Body of pancreas (tissue), 4 donors: ENCODE measurements around the gene OPRD1. TPM values are rescaled to one million over a fixed set of nuclear protein-coding genes. Genes with fewer than 3 reads are reported as not detected.

ENCODE experiments used
- ATAC-seq: fragments of 150-250 bp; one replicate; pipeline ENCODE4 v1.9.1; 2016
- DNase-seq, 4 donors: peaks; one replicate each; pipeline ENCODE4 v3.0.0-alpha.2; 2019
- H3K27ac ChIP-seq, 4 donors: fragments of 200-600 bp; sonication (generic); 1 replicate in 3 of 4; 2 replicates in 1 of 4; pipeline versions ENCODE4 v1.5.1 to v1.6.1; 2016 to 2019; ENCODE audit warnings: mild to moderate bottlenecking in 1 of 4, mixed read lengths in 1 of 4, moderate library complexity in 1 of 4
- H3K27me3 ChIP-seq, 2 donors: fragments of 200-600 bp; sonication (generic); one replicate each; pipeline ENCODE4 v1.6.0; 2016; ENCODE audit warnings: mild to moderate bottlenecking in 1 of 2
- H3K36me3 ChIP-seq, 2 donors: fragments of 200-600 bp; sonication (generic); replicated peaks in 1 of 2; 2 replicates each; pipeline ENCODE4 v1.5.1; 2016; ENCODE audit warnings: low read depth in 2 of 2; ENCODE audit not compliant: insufficient read depth in 1 of 2
- H3K4me1 ChIP-seq: fragments of 200-600 bp; sonication (generic); one replicate; pipeline ENCODE4 v1.6.0; 2016
- H3K4me3 ChIP-seq, 2 donors: fragments of 200-600 bp; sonication (generic); 1 replicate in 1 of 2; 2 replicates in 1 of 2; pipeline ENCODE4 v1.5.1; 2016 to 2019
- H3K9me3 ChIP-seq, 3 donors: fragments of 200-600 bp; sonication (generic); 1 replicate in 2 of 3; 2 replicates in 1 of 3; pipeline ENCODE4 v1.5.1; 2016
- POLR2A ChIP-seq, 3 donors: fragments of 450-650 bp; IDR thresholded peaks; one replicate each; pipeline ENCODE4 v1.6.1; 2016; ENCODE audit warnings: antibody characterized with exemption in 3 of 3, mild to moderate bottlenecking in 2 of 3
- WGBS, 2 donors: methylation state at CpG; one replicate each; pipeline ENCODE4 v1.1.5; 2017; 5-methylcytosine and 5-hydroxymethylcytosine counted together
- intact Hi-C: fragments of 100-400 bp; cut with DNase I; formaldehyde crosslinking; loops from one replicate; pipeline ENCODE4 v1.15.1; 2023
- total RNA-seq, 2 donors: library from RNA; depleted of rRNA; stranded (reverse); fragments of >200 nt; gene quantifications; one replicate each; pipeline ENCODE4 v1.1.0, GENCODE V29; 2016
- TF ChIP-seq, protein P1 (sequence below), 7 experiments: fragments of 450-650 bp in 4 of 7; fragments of 200-600 bp in 3 of 7; sonication (generic) in 3 of 7; IDR thresholded peaks; one replicate each; pipeline ENCODE4 v1.5.1; 2016 to 2019; ENCODE audit warnings: antibody characterized with exemption in 7 of 7

The OPRD1 gene
- total RNA-seq, 2 donors from 2014 or later, result 0.66 TPM; not detected in 1

DNA sequence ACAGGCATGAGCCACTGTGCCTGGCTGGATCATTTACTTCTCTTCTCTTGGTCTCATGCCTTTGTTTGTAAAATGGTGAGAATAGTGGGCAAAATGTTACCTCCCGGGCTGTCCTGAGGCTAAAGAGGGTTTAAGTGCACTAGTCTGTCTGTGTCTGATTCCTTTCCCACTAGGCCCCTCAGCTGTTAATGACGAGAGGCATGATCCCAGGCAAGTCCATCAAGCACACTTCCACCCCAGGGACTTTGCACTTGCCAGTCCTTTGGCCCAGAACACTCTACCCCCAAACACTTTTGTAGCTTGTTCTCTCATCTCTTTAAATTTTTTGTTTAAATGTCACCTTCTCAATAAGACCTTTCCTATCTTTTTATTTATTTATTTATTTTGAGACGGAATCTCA, 88.6 kb downstream of the OPRD1 start:
- WGBS, 2 donors, result 91 to 95% methylated on average over 3 of the region's 3 CpGs
- Histone ChIP-seq H3K9me3 (no peaks in the 10 kb centered on the region), H3K27me3 (no peaks in the 10 kb centered on the region), H3K36me3 (no peaks in the 10 kb centered on the region), H3K4me1 (peaks cover 10% of the 10 kb centered on the region), H3K27ac (no peak overlapping the region), H3K4me3 (no peak overlapping the region)
- intact Hi-C loops, result no loop called here
- ATAC-seq, result no peak
- TF ChIP-seq, protein P1, sequence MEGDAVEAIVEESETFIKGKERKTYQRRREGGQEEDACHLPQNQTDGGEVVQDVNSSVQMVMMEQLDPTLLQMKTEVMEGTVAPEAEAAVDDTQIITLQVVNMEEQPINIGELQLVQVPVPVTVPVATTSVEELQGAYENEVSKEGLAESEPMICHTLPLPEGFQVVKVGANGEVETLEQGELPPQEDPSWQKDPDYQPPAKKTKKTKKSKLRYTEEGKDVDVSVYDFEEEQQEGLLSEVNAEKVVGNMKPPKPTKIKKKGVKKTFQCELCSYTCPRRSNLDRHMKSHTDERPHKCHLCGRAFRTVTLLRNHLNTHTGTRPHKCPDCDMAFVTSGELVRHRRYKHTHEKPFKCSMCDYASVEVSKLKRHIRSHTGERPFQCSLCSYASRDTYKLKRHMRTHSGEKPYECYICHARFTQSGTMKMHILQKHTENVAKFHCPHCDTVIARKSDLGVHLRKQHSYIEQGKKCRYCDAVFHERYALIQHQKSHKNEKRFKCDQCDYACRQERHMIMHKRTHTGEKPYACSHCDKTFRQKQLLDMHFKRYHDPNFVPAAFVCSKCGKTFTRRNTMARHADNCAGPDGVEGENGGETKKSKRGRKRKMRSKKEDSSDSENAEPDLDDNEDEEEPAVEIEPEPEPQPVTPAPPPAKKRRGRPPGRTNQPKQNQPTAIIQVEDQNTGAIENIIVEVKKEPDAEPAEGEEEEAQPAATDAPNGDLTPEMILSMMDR (IDR thresholded peaks at IDR 0.05), result no peak
- no peak for TF ChIP-seq POLR2A (IDR thresholded peaks at IDR 0.05)
- DNase-seq, result no peak

DNA sequence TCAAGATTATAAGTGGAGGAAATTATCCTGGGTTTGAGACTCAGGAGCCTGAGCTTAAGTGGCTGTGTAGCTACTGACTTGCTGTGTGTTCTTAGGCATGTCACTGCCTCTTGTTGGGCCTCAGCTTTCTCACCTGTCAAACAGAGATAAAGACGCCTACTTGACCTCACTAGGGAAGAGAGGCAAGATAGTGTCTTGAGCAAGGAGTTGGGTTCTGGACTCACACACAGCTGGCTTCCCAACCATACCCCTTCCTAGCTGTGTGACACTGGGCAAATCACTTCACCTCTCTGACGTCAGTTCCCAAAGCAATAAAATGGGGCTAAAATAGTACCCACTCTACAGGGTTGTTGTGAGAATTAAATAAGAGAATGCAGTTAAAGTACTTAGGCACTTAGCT, 90.8 kb downstream of the OPRD1 start:
- H3K36me3 ChIP-seq, result no peaks in the 10 kb centered on the region
- no peak overlapping the region for H3K27ac ChIP-seq
- no peak overlapping the region for H3K4me3 ChIP-seq
- DNase-seq (no peak), ATAC-seq (no peak)
- no peaks in the 10 kb centered on the region for H3K9me3 ChIP-seq
- no peaks in the 10 kb centered on the region for H3K27me3 ChIP-seq
- no peak for TF ChIP-seq POLR2A (IDR thresholded peaks at IDR 0.05)
- TF ChIP-seq, protein P1 (IDR thresholded peaks at IDR 0.05), result no peak
- peaks cover 10% of the 10 kb centered on the region for H3K4me1 ChIP-seq
- intact Hi-C loops, result no loop called here
- WGBS, 2 donors, result 53 to 76% methylated on average over 2 of the region's 2 CpGs

DNA sequence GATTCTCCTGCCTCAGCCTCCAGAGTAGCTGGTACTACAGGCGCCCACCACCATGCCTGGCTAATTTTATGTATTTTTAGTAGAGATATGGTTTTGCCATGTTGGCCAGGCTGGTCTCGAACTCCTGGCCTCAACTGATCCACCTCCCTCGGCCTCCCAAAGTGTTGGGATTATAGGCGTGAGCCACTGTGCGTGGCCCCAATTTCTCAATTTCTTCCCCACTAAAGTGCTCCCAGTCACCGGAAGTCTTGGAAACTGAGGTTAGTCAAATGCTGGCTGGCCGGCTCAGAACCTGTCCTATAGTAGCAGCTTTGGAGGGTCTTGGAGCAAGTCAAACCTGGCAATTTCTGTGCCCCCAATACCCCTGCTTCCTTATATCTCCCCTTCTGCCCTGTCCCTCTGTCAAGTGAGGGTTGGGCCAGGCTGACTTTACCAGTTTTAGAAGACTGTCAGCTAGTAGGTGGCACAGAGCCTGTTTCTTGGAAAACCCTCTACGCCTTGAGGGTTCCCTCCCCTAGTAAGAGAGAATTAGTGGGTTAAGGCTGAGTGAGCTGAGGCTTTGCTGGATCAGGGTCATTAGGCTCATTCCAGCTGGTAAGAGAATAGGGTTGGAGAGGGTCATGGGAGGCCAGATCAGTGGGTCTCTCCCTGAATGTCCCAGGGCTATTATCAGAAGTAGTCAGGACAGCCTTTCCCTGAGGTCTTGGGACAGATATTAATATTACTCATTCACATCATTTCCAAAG, 94.1 kb downstream of the OPRD1 start:
- intact Hi-C loops, result no loop called here
- no peak for DNase-seq
- 95 to 96% methylated on average over 6 to 8 of the region's 8 CpGs for WGBS, 2 donors
- TF ChIP-seq POLR2A (IDR thresholded peaks at IDR 0.05), result no peak
- TF ChIP-seq, protein P1 (IDR thresholded peaks at IDR 0.05), result no peak
- ATAC-seq, result no peak
- Histone ChIP-seq H3K4me1 (no peaks in the 10 kb centered on the region), H3K9me3 (no peaks in the 10 kb centered on the region), H3K27ac (no peak overlapping the region), H3K27me3 (no peaks in the 10 kb centered on the region), H3K36me3 (no peaks in the 10 kb centered on the region), H3K4me3 (no peak overlapping the region)

DNA sequence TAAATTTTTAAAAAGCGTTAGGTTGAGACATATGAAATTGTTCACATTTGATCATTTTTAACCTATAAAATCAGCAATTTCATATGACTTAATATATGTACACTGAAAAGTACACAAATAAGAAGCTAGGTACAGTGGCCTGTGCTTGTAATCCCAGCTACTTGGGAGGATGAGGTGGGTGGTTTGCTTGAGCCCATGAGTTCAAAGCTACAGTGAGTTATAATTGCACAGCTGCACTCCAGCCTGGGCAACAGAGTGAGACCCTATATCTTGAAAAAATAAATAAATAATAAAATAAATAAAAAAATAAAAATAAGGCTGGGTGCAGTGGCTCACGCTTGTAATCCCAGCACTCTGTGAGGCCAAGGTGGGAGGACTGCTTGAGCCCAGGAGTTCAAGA, 97.2 kb downstream of the OPRD1 start:
- no peak for ATAC-seq
- H3K9me3 ChIP-seq, result no peaks in the 10 kb centered on the region
- TF ChIP-seq, protein P1 (IDR thresholded peaks at IDR 0.05), result no peak
- no peak for TF ChIP-seq POLR2A (IDR thresholded peaks at IDR 0.05)
- H3K36me3 ChIP-seq, result no peaks in the 10 kb centered on the region
- DNase-seq, result no peak
- H3K27me3 ChIP-seq, result no peaks in the 10 kb centered on the region
- H3K27ac ChIP-seq, result no peak overlapping the region
- WGBS, 2 donors, result 89 to 100% methylated on average over 2 of the region's 2 CpGs
- H3K4me3 ChIP-seq, result no peak overlapping the region
- intact Hi-C loops, result no loop called here
- H3K4me1 ChIP-seq, result peaks cover 6% of the 10 kb centered on the region
